Esophagus squamous epithelium (tissue), 4 donors: ENCODE measurements around the gene ZNF138.

ENCODE experiments used
- CTCF ChIP-seq, 6 experiments: fragments of 450-650 bp in 4 of 6; fragments of 200-600 bp in 2 of 6; sonication (generic) in 2 of 6; IDR thresholded peaks; one replicate each; pipeline ENCODE4 v1.5.1; 2016 to 2019; ENCODE audit warnings: antibody characterized with exemption in 6 of 6, mild to moderate bottlenecking in 4 of 6, moderate library complexity in 4 of 6
- POLR2A ChIP-seq, 4 donors: fragments of 450-650 bp; IDR thresholded peaks; one replicate each; pipeline ENCODE4 v1.6.1; 2017; ENCODE audit warnings: antibody characterized with exemption in 4 of 4, mild to moderate bottlenecking in 4 of 4, moderate library complexity in 3 of 4

GRCh38 chr7:64876792-64877713, 82.8 kb downstream of the ZNF138 start:
- no peak for TF ChIP-seq POLR2A (IDR thresholded peaks at IDR 0.05)
- TF ChIP-seq CTCF (IDR thresholded peaks at IDR 0.05): no peak
